Measurements from ENCODE around the gene BBS9.

The BBS9 gene

DNA sequence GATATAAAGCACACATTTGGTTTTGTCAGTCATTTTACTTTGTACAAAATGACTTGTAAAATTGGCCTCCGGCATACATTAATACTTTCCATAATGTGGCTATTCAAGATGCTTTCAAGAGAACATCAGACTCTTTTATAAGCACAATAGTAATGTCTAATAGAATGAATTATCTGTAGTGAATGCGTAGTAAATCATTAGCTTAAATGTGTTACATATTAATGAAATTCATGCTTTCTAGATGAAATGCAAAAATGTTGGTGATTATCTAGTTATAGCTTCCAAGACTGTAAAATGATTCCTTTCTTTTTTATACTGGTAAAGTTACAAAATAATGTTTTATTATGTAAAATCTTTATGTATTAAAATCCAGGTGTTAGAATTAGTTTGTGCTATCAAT lies 144.0 kb downstream of the BBS9 start:
- TF ChIP-seq, protein P1, sequence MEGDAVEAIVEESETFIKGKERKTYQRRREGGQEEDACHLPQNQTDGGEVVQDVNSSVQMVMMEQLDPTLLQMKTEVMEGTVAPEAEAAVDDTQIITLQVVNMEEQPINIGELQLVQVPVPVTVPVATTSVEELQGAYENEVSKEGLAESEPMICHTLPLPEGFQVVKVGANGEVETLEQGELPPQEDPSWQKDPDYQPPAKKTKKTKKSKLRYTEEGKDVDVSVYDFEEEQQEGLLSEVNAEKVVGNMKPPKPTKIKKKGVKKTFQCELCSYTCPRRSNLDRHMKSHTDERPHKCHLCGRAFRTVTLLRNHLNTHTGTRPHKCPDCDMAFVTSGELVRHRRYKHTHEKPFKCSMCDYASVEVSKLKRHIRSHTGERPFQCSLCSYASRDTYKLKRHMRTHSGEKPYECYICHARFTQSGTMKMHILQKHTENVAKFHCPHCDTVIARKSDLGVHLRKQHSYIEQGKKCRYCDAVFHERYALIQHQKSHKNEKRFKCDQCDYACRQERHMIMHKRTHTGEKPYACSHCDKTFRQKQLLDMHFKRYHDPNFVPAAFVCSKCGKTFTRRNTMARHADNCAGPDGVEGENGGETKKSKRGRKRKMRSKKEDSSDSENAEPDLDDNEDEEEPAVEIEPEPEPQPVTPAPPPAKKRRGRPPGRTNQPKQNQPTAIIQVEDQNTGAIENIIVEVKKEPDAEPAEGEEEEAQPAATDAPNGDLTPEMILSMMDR (IDR thresholded peaks at IDR 0.05; ENCODE audit: extremely low read depth, insufficient read depth, missing control alignments): no peak
- DNase-seq (ENCODE audit: low spot score): no peak
- in situ Hi-C loops (cut with MboI; ENCODE audit: low pct_unique_long_range_greater_than_20kb, low sequenced_read_pairs, unreplicated experiment): no loop called here

DNA sequence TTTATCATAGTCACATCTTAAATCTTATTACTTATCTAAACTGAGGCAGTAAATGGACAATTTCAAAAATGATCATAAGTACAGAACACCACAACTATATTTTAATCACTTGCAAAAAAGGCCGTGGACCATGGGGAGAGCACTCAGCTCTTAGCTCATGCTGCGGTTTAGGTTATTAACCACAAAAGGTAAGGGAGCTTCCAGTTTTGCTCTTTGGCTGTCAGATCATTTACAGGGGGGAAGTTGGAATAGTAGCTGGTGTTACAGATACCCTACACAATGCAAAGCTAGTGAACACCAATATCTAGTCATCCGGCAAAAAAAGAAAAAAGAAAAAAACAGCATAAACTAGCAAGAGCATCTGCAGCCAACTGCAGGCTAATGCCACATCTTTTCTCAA lies 147.0 kb downstream of the BBS9 start:
- TF ChIP-seq, protein P1 (IDR thresholded peaks at IDR 0.05; ENCODE audit: extremely low read depth, insufficient read depth, missing control alignments): no peak
- DNase-seq (ENCODE audit: low spot score): no peak
- in situ Hi-C loops (cut with MboI; ENCODE audit: low pct_unique_long_range_greater_than_20kb, low sequenced_read_pairs, unreplicated experiment): no loop called here

DNA sequence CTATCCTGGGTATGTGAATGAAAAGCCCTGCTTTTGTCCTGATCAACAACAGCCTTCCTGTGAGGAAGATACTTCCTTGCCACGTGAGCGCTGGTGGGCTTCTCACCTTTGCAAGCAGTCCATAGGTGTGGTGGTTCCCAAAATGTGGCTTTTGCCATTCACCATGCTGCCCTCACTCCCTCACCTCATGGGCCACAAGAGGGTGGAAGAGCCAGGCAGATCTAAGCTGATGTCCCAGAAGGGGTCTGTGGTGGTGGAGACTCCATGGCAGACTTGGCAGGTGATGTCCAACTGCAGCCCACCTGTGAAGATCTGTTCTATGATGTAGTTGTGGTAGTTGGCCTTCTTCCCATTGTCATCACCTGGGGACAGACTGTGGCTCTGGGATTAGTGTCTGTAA lies 147.4 kb downstream of the BBS9 start:
- no peak for DNase-seq (ENCODE audit: low spot score)
- in situ Hi-C loops (cut with MboI; ENCODE audit: low pct_unique_long_range_greater_than_20kb, low sequenced_read_pairs, unreplicated experiment): no loop called here
- TF ChIP-seq, protein P1 (IDR thresholded peaks at IDR 0.05; ENCODE audit: extremely low read depth, insufficient read depth, missing control alignments): no peak

DNA sequence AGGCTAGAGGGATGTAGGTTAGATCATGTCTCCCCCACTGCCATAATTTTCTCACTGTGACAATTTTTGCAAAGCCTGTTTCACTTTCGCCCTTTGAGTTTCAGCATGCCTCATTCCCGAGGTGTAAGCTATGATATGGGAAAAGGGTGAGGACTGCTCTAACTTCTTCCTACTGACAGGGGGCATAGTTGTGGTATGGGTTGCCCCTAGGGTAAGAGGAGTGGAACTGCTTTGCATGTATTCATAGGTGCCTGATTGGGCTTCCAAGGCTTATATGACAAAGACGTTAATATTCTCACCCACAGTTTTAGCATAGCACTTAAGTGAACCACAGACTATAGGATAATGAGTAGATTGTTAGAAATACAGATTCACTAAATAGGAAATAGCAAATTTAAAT lies 148.7 kb downstream of the BBS9 start:
- TF ChIP-seq, protein P1 (IDR thresholded peaks at IDR 0.05; ENCODE audit: extremely low read depth, insufficient read depth, missing control alignments): no peak
- in situ Hi-C loops (cut with MboI; ENCODE audit: low pct_unique_long_range_greater_than_20kb, low sequenced_read_pairs, unreplicated experiment): no loop called here
- no peak for DNase-seq (ENCODE audit: low spot score)

DNA sequence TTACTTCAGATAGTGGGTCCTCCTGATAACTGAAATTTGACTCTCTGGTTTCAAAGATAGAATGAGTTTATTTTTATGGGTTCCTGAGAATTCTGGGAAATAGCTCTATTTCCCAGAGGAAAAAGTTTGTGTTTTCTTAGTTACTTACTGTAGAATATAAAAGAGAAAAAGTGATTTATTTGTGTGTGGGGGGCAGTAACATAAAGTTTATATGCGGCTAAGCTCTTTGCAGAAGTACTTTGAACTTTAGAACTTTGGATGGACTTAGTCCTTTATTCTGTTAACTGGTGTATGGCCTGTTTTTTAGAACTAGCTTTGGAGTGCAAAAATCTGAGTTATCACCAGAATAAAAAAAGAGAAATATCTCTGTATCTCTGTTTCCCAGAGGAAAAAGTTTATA lies 157.1 kb downstream of the BBS9 start:
- TF ChIP-seq, protein P1 (IDR thresholded peaks at IDR 0.05; ENCODE audit: extremely low read depth, insufficient read depth, missing control alignments): no peak
- in situ Hi-C loops (cut with MboI; ENCODE audit: low pct_unique_long_range_greater_than_20kb, low sequenced_read_pairs, unreplicated experiment): no loop called here
- DNase-seq (ENCODE audit: low spot score): no peak

DNA sequence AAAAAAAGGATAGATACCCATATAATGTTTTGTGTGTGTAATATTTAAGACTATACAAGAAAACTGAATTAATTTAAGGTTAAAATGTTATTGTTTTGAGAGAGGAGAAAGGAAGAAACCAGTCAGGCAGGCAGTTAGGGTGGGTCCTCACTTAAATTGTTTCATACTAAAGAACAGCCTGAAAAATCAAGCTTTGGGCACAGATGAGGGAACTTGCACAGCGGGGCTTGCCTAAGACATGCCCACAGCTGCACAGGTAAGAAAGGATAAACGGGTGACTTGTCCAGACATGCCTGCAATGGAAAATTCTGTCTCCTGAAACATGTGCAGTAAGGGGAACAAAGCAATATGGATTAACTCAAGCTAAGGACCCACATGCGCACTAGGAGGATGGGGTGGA lies 158.4 kb downstream of the BBS9 start:
- in situ Hi-C loops (cut with MboI; ENCODE audit: low pct_unique_long_range_greater_than_20kb, low sequenced_read_pairs, unreplicated experiment): no loop called here

More for the DNA sequence above, 158.4 kb downstream of the BBS9 start:
- no peak for DNase-seq (ENCODE audit: low spot score)
- TF ChIP-seq, protein P1 (IDR thresholded peaks at IDR 0.05; ENCODE audit: extremely low read depth, insufficient read depth, missing control alignments): no peak
